ENCODE measurements around the gene RAB10. TPM values are rescaled to one million over a fixed set of nuclear protein-coding genes. Genes with fewer than 3 reads are reported as not detected.

RAB10 gene
- total and polyA plus RNA-seq, 2 of the 4 experiments (the other 2 are of a cell fraction), result 30.1 to 77.1 TPM

- no peak for TF ChIP-seq MAFK (IDR thresholded peaks at IDR 0.05; ENCODE audit: low read depth, low read length)
- TF ChIP-seq MAZ (IDR thresholded peaks at IDR 0.05; ENCODE audit: borderline replicate concordance, low read depth, low read length), result no peak
Observed at GRCh38 chr2:26020231-26020640, 13.6 kb upstream of the RAB10 start (continued).

- Histone ChIP-seq H2AFZ (replicated peaks; ENCODE audit: low read length, poor library complexity) (no peak overlapping the region), H2BK15ac (ENCODE audit: low read depth, low read length) (no peak overlapping the region), H3K27me3 (ENCODE audit: control insufficient read depth, insufficient read depth, low read length) (peaks cover 2% of the 10 kb centered on the region; the same call in 1 of the 2 replicates), H2AK9ac (replicated peaks; ENCODE audit: low read depth, low read length, poor library complexity) (no peak overlapping the region), H2BK120ac (ENCODE audit: low read depth, low read length) (no peak overlapping the region), H3K9ac (ENCODE audit: low read depth, low read length) (no peak overlapping the region), H2BK20ac (ENCODE audit: low read depth, low read length) (no peak overlapping the region), H3K4me2 (ENCODE audit: low read depth, low read length) (no peak overlapping the region), H3K9me1 (ENCODE audit: insufficient read depth, low read length) (0 out of 2 replicates have a peak, but pooled peaks cover 3% of the 10 kb centered on the region), H4K91ac (ENCODE audit: insufficient read depth, low read depth, low read length) (no peak overlapping the region), H3K79me1 (ENCODE audit: low read depth in 1 of 2, low read length in 2 of 2) (no peaks in the 10 kb centered on the region), H3K18ac (ENCODE audit: low read depth, low read length) (no peak overlapping the region), H4K5ac (ENCODE audit: low read depth, low read length) (no peak overlapping the region), H2BK5ac (ENCODE audit: low read depth, low read length, poor library complexity, severe bottlenecking) (no peak overlapping the region), H3K36me3 (ENCODE audit: control insufficient read depth, insufficient read depth, low read length) (no peaks in the 10 kb centered on the region), H2AK5ac (ENCODE audit: low read depth, low read length) (no peak overlapping the region), H4K20me1 (ENCODE audit: insufficient read depth, low read length) (no peaks in the 10 kb centered on the region), H3K9me3 (ENCODE audit: control insufficient read depth, insufficient read depth, low read length) (no peaks in the 10 kb centered on the region), H3K4me3 (ENCODE audit: insufficient read depth, low read depth, low read length) (no peak overlapping the region), H3K23ac (ENCODE audit: low read depth, low read length) (no peak overlapping the region), H4K8ac (ENCODE audit: low read depth in 2 of 2, low read length in 2 of 2) (no peak overlapping the region), H3K4ac (ENCODE audit: low read depth, low read length) (no peak overlapping the region), H3K27ac (ENCODE audit: insufficient read depth, low read length) (no peak overlapping the region), H3K56ac (ENCODE audit: extremely low read depth, insufficient read depth, low read length) (no peak overlapping the region), H3K14ac (replicated peaks; ENCODE audit: low read depth, low read length) (no peak overlapping the region), H3K4me1 (ENCODE audit: control insufficient read depth, insufficient read depth, low read length) (no peaks in the 10 kb centered on the region)
- ATAC-seq (ENCODE audit: low read depth) (no peak), DNase-seq (no peak)
- dilution Hi-C loops (cut with HindIII; ENCODE audit: low sequenced_read_pairs, unreplicated experiment) (no loop called here), in situ Hi-C loops (cut with MboI; ENCODE audit: low sequenced_read_pairs) (no loop called here), intact Hi-C loops (cut with micrococcal nuclease) (no loop called here)
- WGBS, 2 experiments (ENCODE audit: extremely low coverage in 2 of 2, insufficient read length in 1 of 2), result no CpG with 5 or more reads among the region's 2 CpGs
- POLR2A ChIA-PET (ENCODE audit: unreplicated experiment), result no interaction called here
- CTCF ChIA-PET, result interaction anchor here (1.0 to 1.5 kb wide), 2 partner anchors 10 to 12 kb away, joined by 3 to 4 read pairs; no protein-coding TSS in a partner anchor
- BruUV-seq (replicated peaks), result no TSS peak
- no peak for TF ChIP-seq MAFK (IDR thresholded peaks at IDR 0.05; ENCODE audit: low read depth, low read length)
- no peak for TF ChIP-seq SMC3 (IDR thresholded peaks at IDR 0.05; ENCODE audit: low read depth, low read length)
- no peak for TF ChIP-seq MAZ (IDR thresholded peaks at IDR 0.05; ENCODE audit: borderline replicate concordance, low read depth, low read length)
- no peak for TF ChIP-seq RAD21 (IDR thresholded peaks at IDR 0.05; ENCODE audit: low read length)
- TF ChIP-seq MXI1 (IDR thresholded peaks at IDR 0.05; ENCODE audit: borderline replicate concordance, low read depth, low read length), result no peak
- TF ChIP-seq RCOR1 (IDR thresholded peaks at IDR 0.05; ENCODE audit: insufficient replicate concordance, low read length), result no peak
- TF ChIP-seq CEBPB (IDR thresholded peaks at IDR 0.05; ENCODE audit: low read depth, low read length), result no peak
- no peak for TF ChIP-seq BHLHE40 (IDR thresholded peaks at IDR 0.05; ENCODE audit: low read depth, low read length)
- no peak for TF ChIP-seq USF2 (IDR thresholded peaks at IDR 0.05; ENCODE audit: low read depth, low read length)
- TF ChIP-seq CTCF (conservative IDR thresholded peaks at IDR 0.05; ENCODE audit: low read depth, low read length), result no peak
- TF ChIP-seq POLR2A (IDR thresholded peaks at IDR 0.05; ENCODE audit: low read depth, low read length), result no peak
Observed at GRCh38 chr2:26024260-26024659, 9.6 kb upstream of the RAB10 start.
